Lung (tissue), 16 donors: Measurements from ENCODE around the gene CALD1. TPM values are rescaled to one million over a fixed set of nuclear protein-coding genes. Genes with fewer than 3 reads are reported as not detected.

Source experiments
- ATAC-seq: fragments of 200-7000 bp; cut with Tn5 transposase; one replicate; pipeline ENCODE4 v1.9.1; 2020; ENCODE audit warnings: moderate number of reproducible peaks; ENCODE audit not compliant: insufficient read depth, low FRiP score
- DNase-seq, 3 donors: peaks; one replicate each; pipeline ENCODE4 v3.0.0-alpha.2; 2013 to 2017
- H3K27ac ChIP-seq, 2 donors: one replicate each; pipeline ENCODE4 v1.5.1; 2013; ENCODE audit warnings: mild to moderate bottlenecking in 2 of 2, moderate library complexity in 2 of 2, control low read depth in 1 of 2, inconsistent platforms in 1 of 2, low read depth in 1 of 2, low read length in 1 of 2
- H3K27me3 ChIP-seq, 3 donors: one replicate each; pipeline ENCODE4 v1.5.1; 2013; ENCODE audit warnings: low read length in 2 of 3; ENCODE audit not compliant: control insufficient read depth in 3 of 3, insufficient read depth in 3 of 3
- H3K36me3 ChIP-seq, 4 donors: one replicate each; pipeline ENCODE4 v1.5.1; 2013; ENCODE audit warnings: low read length in 4 of 4, mild to moderate bottlenecking in 1 of 4, moderate library complexity in 1 of 4; ENCODE audit not compliant: control insufficient read depth in 4 of 4, insufficient read depth in 4 of 4
- H3K4me1 ChIP-seq, 5 donors: one replicate each; pipeline ENCODE4 v1.5.1; 2013; ENCODE audit warnings: low read length in 5 of 5, mild to moderate bottlenecking in 2 of 5, moderate library complexity in 1 of 5; ENCODE audit not compliant: control insufficient read depth in 5 of 5, insufficient read depth in 5 of 5
- H3K4me3 ChIP-seq: one replicate; pipeline ENCODE4 v1.5.1; 2013; ENCODE audit warnings: mild to moderate bottlenecking, control low read depth, moderate library complexity
- H3K9ac ChIP-seq, 2 donors: one replicate each; pipeline ENCODE4 v1.5.1; 2013; ENCODE audit warnings: low read length in 2 of 2, control low read depth in 1 of 2; ENCODE audit not compliant: insufficient read depth in 1 of 2
- H3K9me3 ChIP-seq, 4 donors: one replicate each; pipeline ENCODE4 v1.5.1; 2013; ENCODE audit warnings: low read length in 3 of 4, mild to moderate bottlenecking in 1 of 4, moderate library complexity in 1 of 4; ENCODE audit not compliant: control insufficient read depth in 4 of 4, insufficient read depth in 3 of 4
- WGBS, 2 donors: extraction: QIAGEN DNeasy Blood & Tissue Kit; methylation state at CpG; one replicate each; pipeline ENCODE4 v1.1.7; 2013; 5-methylcytosine and 5-hydroxymethylcytosine counted together
- long read RNA-seq, 5 donors: transcript quantifications; one replicate each; lab custom pipeline, GENCODE V29; 2026
- polyA plus RNA-seq, 2 donors: library from polyadenylated mRNA; stranded (reverse); fragments of 200-250 nt; gene quantifications; one replicate each; pipeline ENCODE4 v1.2.1, GENCODE V29; 2013
- total RNA-seq, 2 donors: library from RNA; depleted of rRNA in 1 of 2; stranded (reverse); fragments of >200 nt in 1 of 2; gene quantifications; one replicate each; pipeline ENCODE4 v1.2.1, GENCODE V29; 2014 to 2021
- TF ChIP-seq, protein P1 (sequence below): IDR thresholded peaks from 2 replicates; pipeline ENCODE4 v1.5.1; 2012; ENCODE audit warnings: mild to moderate bottlenecking; ENCODE audit errors: control extremely low read depth, extremely low read depth
- donor health status: control.
- donor health status: control.
- donor health status: Bipolar disorder and iron deficiency.
- donor health status: healthy.
- donor health status: DM: yes; HTN: yes; CAD: no.

The CALD1 gene
- total RNA-seq (100 to 1,000 TPM; 127 to 173 TPM), polyA plus RNA-seq (10 to 100 TPM; 56.4 to 57.3 TPM)
- long read RNA-seq, donor 1, full-length matches to known transcripts = 25 of 187 reads
- long read RNA-seq, donor 1, partial matches to known transcripts = 144 of 187 reads
- long read RNA-seq, donor 1, other reads (novel, unspliced or antisense) = 18 of 187 reads
- long read RNA-seq, donor 2, full-length matches to known transcripts = 5 of 59 reads
- long read RNA-seq, donor 2, partial matches to known transcripts = 54 of 59 reads
- long read RNA-seq, donor 2, other reads (novel, unspliced or antisense) = 0 of 59 reads
- long read RNA-seq, donor 3, full-length matches to known transcripts = 16 of 65 reads
- long read RNA-seq, donor 3, partial matches to known transcripts = 41 of 65 reads
- long read RNA-seq, donor 3, other reads (novel, unspliced or antisense) = 8 of 65 reads
- long read RNA-seq, donor 4, partial matches to known transcripts = 66 of 84 reads
- long read RNA-seq, donor 4, other reads (novel, unspliced or antisense) = 16 of 84 reads
- long read RNA-seq, donor 5, full-length matches to known transcripts = 20 of 233 reads
- long read RNA-seq, donor 5, partial matches to known transcripts = 191 of 233 reads
- long read RNA-seq, donor 5, other reads (novel, unspliced or antisense) = 22 of 233 reads

GRCh38 chr7:134778941-134779740 lies at the start of gene CALD1:
Gene CALD1 (plus strand): TSS chr7:134779634. CDS start chr7:134867734, 88,100 bp downstream.
- peak; percentile 59 for ATAC-seq
- H3K36me3 ChIP-seq = no peaks in the 10 kb centered on the region
- peak within 1 kb of the TSS; percentile 49 to 85 for H3K9ac ChIP-seq
- peak; percentile 87 to 94 (median 91) for DNase-seq
- peaks cover 2 to 34% (median 14%) of the 10 kb centered on the region in 5 donors for H3K4me1 ChIP-seq
- H3K27ac ChIP-seq = peak within 1 kb of the TSS; percentile 76 to 90
- peak within 1 kb of the TSS; percentile 59 for H3K4me3 ChIP-seq
- 30 to 40% methylated on average over 15 of the region's 15 CpGs for WGBS, 2 donors
- H3K27me3 ChIP-seq = peaks cover 0 to 54% (median 0%) of the 10 kb centered on the region in 3 donors
- TF ChIP-seq, protein P1, sequence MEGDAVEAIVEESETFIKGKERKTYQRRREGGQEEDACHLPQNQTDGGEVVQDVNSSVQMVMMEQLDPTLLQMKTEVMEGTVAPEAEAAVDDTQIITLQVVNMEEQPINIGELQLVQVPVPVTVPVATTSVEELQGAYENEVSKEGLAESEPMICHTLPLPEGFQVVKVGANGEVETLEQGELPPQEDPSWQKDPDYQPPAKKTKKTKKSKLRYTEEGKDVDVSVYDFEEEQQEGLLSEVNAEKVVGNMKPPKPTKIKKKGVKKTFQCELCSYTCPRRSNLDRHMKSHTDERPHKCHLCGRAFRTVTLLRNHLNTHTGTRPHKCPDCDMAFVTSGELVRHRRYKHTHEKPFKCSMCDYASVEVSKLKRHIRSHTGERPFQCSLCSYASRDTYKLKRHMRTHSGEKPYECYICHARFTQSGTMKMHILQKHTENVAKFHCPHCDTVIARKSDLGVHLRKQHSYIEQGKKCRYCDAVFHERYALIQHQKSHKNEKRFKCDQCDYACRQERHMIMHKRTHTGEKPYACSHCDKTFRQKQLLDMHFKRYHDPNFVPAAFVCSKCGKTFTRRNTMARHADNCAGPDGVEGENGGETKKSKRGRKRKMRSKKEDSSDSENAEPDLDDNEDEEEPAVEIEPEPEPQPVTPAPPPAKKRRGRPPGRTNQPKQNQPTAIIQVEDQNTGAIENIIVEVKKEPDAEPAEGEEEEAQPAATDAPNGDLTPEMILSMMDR = no peak
- no peaks in the 10 kb centered on the region for H3K9me3 ChIP-seq

DNA sequence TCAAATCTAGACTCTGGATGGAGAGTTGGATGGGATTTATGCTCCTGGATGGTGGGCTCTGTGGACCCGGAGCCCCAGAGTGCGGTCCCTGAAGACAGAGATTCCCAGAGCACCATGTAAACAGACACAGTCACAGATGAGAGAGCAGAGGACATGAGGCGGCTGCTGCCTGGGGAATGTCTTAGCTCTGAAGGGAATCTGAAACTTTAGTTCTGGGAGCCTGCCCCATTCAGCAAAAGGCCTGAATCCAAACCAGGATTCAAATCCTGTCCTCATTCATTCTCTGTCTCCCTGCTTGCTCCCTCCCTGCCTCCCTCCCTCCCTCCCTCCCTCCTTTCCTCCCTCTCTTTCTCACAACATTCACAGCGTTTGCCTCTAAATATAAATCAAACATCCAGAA lies 49.5 kb upstream of the CALD1 start:
- peaks cover 0 to 15% (median 0%) of the 10 kb centered on the region in 5 donors for H3K4me1 ChIP-seq
- H3K9ac ChIP-seq = no peak overlapping the region
- H3K27me3 ChIP-seq = peaks cover 0 to 12% (median 0%) of the 10 kb centered on the region in 3 donors
- H3K27ac ChIP-seq = peak overlapping the region in 1 of 2 donors; percentile 17
- no peaks in the 10 kb centered on the region for H3K36me3 ChIP-seq
- peaks cover 0 to 2% (median 0%) of the 10 kb centered on the region in 4 donors for H3K9me3 ChIP-seq
- no peak for ATAC-seq
- peak in 2 of 3 donors; percentile 33 to 61 for DNase-seq
- 65 to 78% methylated on average over 4 of the region's 4 CpGs for WGBS, 2 donors
- H3K4me3 ChIP-seq = no peak overlapping the region
- TF ChIP-seq, protein P1 = no peak

DNA sequence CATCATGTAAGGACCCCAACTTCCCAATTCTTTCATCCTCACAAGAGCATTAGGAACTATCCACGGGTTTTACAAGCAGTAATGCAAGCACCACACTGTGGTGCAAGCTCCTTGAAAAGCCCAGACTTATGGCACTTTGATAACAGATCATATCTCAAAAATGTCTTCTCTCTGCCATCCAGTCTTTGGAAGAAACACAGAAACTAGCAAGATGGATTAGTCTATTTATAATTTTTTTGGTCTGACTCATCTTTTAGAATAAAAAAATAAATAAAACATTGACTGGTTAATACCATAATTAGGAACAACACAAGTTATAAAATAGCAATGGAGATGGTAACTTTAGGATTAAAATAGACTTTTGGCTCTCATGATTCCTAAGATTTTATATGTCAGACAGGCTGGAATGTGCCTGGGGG lies 49.0 kb upstream of the CALD1 start:
- no peaks in the 10 kb centered on the region for H3K36me3 ChIP-seq
- DNase-seq (peak in 1 of 3 donors; percentile 40), ATAC-seq (no peak)
- WGBS, 2 donors = 25 to 26% methylated on average over 1 of the region's 1 CpG
- H3K27me3 ChIP-seq = peaks cover 0 to 18% (median 0%) of the 10 kb centered on the region in 3 donors
- no peak overlapping the region for H3K4me3 ChIP-seq
- H3K9me3 ChIP-seq = peaks cover 0 to 2% (median 0%) of the 10 kb centered on the region in 4 donors
- H3K9ac ChIP-seq = no peak overlapping the region
- peaks cover 0 to 15% (median 0%) of the 10 kb centered on the region in 5 donors for H3K4me1 ChIP-seq
- no peak overlapping the region for H3K27ac ChIP-seq
- TF ChIP-seq, protein P1 = no peak
